Body of pancreas (tissue), 4 donors: ENCODE measurements around the gene CFAP157.

Experiments
- CTCF ChIP-seq, 7 experiments: fragments of 450-650 bp in 4 of 7; fragments of 200-600 bp in 3 of 7; sonication (generic) in 3 of 7; IDR thresholded peaks; one replicate each; pipeline ENCODE4 v1.5.1; 2016 to 2019; ENCODE audit warnings: antibody characterized with exemption in 7 of 7
- POLR2A ChIP-seq, 3 donors: fragments of 450-650 bp; IDR thresholded peaks; one replicate each; pipeline ENCODE4 v1.6.1; 2016; ENCODE audit warnings: antibody characterized with exemption in 3 of 3, mild to moderate bottlenecking in 2 of 3

GRCh38 chr9:127765418-127765817 is 58.6 kb downstream of the CFAP157 start:
- TF ChIP-seq CTCF (IDR thresholded peaks at IDR 0.05) (no peak), POLR2A (IDR thresholded peaks at IDR 0.05) (no peak)
